Ammon's horn (tissue), 1 donor: ENCODE data around the gene SAPCD1.
"Not testable (repeated sequence)": the region's sequence is repeated elsewhere in the genome, so short reads cannot be mapped to it uniquely, and the experiment has no call there.

Experiments used
- DNase-seq: peaks from one replicate; pipeline ENCODE4 v3.0.0-alpha.2; 2016; ENCODE audit warnings: low spot score

The SAPCD1 gene

DNA sequence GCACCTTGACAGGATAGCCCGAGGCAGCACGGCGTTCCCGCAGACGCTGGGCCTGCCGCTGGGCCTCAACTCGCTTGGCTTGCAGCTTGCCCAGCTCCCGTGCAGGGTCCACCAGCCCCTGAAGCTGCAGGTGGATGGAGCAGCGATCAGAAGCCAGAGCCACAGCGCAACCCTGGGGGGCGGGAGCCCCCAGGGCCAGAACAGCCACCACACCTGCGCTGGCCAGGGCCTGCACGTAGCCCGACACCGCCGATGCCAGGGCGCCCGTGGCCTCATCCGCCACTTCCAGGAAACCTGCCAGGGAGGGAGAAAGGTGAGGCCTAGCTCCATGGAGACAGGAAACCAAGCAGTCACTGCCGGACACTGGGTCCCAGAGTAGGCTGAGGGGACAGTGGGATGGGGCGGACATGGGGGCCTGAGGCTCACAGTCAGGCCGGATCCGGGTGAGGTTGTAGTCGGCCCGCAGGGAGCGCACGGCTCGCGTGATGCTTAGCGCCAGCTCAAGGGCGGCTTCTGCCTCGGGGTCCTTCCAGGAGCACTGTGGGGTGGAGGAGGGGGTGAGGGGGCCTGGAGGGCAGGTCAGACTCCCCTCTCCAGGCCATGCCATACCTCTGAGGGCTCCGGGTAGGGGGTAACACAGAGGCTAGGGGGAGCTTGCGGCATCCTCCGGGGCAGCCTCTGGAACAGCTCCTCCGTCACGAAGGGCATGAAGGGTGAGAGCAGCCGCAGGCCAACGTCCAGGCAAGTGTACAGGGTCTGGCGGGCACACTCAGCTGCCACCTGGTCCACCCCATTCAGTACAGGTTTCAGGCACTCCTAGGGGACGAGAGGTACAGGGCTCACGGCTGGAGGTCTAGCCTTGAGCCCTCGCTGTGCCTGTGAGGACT is 16.8 kb downstream of the SAPCD1 start:
- no peak for DNase-seq

DNA sequence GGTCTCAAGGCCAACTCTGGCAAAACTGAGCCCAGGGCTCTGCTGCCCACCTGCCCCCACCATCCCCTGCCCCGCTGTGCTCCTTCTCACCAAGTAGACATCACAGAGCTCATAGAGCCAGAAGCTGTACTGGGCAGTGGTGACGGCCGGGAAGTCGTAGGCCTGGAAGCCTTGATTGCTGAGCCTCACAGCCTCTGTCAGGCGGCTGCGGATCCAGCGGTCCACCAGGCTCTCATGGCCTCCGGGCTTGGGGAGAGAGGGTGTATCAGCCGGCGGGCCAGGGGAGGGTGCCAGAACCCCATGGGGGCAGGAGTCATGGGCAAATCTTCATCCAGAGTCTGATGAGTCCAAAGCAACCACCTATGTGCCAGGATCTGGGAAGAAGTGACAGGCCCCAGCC is 17.5 kb downstream of the SAPCD1 start:
- DNase-seq: no peak

DNA sequence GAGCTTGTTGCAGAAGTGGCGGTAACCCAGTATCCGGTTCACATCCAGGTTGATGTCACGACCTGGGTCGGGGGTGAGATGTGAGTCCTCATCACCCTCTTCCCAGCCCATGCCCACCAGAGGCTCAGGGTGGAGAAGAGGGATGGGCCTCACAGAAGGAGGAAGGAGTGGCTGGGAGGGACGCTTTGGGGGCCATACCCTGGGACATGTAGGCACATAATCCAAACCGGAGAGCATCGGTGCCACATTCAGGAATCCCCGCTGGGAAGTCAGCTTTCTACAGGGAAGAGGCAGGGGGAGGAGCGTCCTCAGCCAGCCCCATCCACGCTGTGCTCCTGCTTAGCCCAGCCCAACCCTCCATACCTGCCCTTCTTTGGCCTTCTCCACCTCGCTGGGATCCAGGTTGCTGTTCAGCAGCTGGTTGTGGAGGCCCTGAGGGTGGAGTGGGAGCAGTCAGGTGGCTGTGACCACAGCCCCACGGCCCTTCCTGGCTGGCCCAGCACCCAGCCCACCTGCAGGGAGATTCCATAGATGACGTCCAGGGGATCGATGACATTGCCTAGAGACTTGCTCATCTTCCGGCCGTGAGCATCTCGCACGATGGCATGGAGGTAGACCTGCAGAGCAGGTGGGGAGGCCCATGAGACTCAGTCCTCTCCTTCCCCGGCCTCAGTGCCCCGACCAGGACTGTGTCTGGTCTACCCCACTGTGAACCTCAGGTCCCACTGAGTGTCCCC is 18.2 kb downstream of the SAPCD1 start:
- no peak for DNase-seq

GRCh38 chr6:31781244-31782125 is 19.0 kb downstream of the SAPCD1 start:
- no peak for DNase-seq

- DNase-seq: no peak
Measured at GRCh38 chr6:31782126-31782855, 19.8 kb downstream of the SAPCD1 start.

DNA sequence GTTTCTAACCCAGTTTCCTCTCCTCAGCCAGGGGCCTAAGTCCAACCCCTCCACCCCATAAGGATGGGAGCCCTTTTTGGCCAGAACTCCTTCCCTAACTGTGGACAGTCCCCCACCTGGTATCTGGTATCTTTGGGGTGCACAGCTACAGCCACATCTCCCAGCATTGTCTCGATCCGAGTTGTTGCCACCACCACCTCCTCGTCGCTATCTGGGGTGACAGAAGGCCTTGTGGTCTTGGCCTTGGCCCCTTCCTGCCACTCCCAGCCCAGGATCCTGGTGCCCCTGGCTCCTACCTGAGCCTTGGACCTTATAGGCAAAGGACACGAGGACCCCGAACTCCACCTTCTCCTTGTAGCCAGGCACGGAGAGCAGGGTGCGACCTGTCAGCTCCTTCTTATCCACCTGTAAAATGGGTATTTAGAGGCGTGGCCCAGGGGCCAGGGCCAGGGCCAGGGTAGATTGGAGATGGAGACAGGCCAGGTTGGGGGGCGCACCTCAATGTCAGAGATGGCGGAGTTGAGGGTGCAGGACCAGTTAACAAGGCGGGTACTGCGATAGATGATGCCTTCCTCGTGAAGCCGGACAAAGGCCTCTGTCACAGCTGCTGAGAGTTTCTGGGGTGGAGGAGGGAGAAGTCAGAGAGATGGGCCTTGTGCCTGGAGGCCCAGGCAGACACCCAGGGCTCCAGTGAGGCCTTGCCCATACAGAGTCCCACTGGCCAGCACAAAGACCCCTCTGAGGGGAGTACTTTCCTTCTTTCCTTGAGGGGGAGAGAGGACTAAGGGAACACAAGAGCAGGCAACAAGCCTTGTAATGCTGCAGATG is 21.9 kb downstream of the SAPCD1 start:
- no peak for DNase-seq

DNA sequence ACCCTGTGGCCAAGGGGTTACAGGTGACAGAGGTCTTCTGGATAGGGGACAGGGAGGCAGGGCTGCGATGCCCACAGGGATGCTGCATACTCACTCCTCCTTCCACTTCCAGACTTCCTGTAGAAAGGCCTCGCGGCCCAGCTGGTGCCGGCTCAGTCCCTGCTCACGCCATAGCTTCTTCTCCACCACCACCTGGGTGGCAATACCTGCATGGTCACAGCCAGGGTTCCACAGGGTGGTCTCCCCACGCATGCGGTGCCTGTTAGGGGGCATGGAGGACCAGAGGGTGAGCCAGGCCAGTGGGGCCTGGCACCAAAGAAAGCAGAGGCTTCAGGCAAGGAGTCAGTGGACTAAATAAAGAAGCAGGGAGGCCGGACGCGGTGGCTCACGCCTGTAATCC is 23.0 kb downstream of the SAPCD1 start:
- no peak for DNase-seq

DNA sequence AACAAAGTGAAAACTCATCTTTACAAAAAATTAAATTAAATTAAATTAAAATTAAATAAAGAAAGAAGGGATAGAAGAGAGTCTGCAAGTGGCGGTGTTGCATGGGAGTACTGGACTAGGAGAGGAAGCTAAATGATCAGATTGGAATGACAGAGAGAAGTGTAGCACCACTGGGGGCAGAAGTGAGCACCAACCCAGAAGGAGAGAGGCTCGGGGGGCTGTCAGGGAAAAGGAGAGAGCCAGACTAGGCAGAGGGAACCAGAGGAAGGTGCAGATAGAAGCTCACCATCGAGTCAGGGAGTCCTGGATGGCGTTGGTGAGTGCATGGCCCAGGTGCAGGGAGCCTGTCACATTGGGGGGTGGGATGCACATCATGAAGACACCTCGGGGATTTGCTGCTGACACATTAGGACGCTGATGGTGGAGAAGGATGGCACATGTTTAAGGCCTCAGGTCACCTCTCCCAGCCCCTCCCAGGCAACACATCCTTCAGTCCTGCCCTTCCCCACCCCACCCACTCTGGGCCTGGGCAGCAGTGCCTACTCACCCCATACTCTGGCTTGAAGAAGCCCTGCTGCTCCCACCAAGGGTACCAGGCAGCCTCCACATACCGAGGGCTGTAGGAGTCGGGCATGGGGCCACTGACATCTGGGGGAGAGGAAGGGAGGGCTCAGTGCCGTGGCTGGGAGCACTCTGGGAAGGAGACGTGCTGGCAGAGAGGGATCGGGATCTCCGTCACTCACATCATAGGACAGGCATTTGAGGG is 29.1 kb downstream of the SAPCD1 start:
- peak; percentile 72 for DNase-seq

- no peak for DNase-seq
Measured at GRCh38 chr6:31792090-31792374, 29.6 kb downstream of the SAPCD1 start.

GRCh38 chr6:31792761-31793171 is 30.3 kb downstream of the SAPCD1 start:
- DNase-seq: no peak

DNA sequence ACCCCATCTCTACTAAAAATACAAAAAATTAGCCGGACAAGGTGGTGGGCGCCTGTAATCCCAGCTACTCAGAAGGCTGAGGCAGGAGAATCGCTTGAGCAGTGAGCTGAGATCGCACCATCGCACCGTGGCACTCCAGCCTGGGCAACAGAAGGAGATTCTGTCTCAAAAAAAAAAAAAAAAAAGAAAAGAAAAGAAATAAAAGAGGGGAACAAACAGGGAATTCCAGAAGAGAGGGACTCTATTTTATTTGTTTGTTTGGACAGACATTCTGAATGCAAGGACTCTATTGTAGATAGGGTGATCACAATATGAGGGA is 31.4 kb downstream of the SAPCD1 start:
- DNase-seq: not testable (repeated sequence)

GRCh38 chr6:31794294-31794865 is 31.9 kb downstream of the SAPCD1 start:
- DNase-seq: no peak

- no peak for DNase-seq
Measured at GRCh38 chr6:31794866-31795615, 32.6 kb downstream of the SAPCD1 start.

DNA sequence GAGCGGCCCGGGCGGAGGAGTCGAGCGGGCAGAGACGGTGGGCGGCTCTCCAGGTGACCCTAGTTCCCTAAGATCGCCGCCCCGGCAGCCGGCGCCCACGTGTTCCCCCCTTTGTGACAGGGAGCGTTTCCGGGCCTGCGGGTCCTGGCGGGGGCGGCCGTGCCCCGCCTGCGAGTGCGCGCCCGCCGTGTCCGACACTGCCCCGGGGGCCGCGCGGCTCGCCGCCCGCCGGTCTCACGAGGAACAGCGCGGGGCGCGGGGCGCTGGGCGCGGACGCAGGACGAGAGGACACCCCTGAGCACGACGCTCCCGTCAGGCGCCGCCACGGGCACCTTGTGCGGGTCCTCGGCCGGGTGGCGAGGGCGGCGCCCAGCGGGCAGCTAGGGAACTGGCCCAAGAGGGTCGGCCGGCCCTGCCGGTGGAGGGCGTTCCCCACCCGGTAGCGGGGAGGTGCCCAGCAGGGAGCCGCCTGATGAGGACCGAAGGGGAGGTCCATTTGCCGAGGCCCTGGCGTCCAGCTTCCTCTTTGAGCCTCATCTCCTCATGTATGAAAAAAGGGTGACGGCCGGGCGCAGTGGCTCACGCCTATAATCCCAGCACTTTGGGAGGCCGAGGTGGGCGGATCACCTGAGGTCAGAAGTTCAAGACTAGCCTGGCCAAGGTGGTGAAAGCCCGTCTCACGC is 33.3 kb downstream of the SAPCD1 start, which contains the start of gene VARS1:
Gene VARS1 (minus strand): TSS at position 137 of the 683 bp plus-strand sequence. CDS start 535 bp downstream, outside the sequence.
- peak; percentile 92 for DNase-seq

GRCh38 chr6:31796993-31797385 is 34.5 kb downstream of the SAPCD1 start:
- DNase-seq: no peak

DNA sequence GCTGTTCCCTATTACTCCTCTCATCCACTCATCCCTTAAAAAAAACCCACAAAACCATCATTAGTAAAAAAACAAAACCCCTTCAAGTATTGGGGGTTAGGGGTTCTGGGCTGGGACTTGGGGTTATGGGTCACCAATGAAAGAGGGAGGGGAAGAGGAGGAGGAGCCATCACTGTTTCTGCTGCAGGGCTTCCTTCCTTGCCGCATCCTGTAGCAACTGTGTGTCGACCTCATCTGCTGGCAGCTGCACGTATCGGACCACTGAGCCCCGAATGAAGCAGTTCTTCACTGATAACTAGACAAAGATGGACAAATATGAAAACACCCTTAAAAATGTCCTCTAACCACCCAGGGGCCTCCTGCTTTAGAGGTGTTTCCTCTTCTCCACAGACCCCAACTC is 35.1 kb downstream of the SAPCD1 start:
- no peak for DNase-seq

DNA sequence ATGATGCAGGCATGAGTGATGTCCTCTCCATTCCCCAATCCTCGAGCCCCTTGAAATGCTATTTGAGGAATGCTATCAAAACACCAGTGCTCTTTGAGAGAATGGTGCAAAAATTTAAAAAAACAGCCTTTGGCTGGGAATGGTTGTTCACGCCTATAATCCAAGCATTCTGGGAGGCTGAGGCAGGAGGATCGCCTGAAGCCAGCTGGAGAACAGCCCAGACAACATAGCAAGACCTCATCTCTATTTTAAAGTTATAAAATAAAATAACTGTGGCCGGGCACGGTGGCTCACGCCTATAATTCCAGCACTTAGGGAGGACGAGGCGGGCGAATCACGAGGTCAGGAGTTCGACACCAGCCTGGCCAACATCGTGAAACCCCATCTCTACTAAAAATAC is 37.3 kb downstream of the SAPCD1 start:
- DNase-seq: no peak
